Jurkat, Clone E6-1 (cell line): ENCODE results near the gene PAX9.
"Not testable (repeated sequence)": the region's sequence is repeated elsewhere in the genome, so short reads cannot be mapped to it uniquely, and the experiment has no call there.

Experiments used
- DNase-seq: peaks from one replicate; pipeline ENCODE4 v3.0.0-alpha.2; 2011; ENCODE audit warnings: low read depth, low spot score
- H3K4me3 ChIP-seq: 2 replicates; pipeline ENCODE4 v1.5.1; 2011; ENCODE audit warnings: mild to moderate bottlenecking, low read length, control low read depth, moderate library complexity

PAX9 gene

DNA sequence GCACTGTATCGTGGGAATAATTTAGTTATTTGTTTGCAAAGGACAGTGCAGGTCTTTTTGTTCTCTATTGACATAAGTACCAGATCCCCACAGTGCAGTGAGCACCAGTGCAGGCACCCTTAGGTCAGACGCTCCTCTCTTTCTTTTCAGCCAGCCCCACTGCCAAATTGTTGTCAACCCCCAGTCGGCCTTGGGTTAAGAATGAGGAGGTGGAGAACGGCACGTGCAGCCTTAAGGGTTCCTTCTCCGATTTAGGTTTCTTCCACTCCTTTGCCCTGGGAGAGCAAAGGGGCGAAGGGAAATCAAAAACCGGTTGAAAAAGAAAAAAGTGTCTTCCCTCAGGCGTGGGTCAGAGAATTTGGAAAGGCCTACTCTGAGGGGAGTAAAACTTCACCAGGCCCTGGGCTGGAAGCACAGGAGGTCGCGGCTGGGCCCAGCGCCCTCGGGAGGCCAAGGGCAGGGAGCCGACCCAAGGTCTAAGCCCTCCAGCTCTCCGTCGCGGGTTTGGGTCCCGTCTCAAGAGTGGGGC, 4.3 kb downstream of the PAX9 start:
- no peak overlapping the region for H3K4me3 ChIP-seq

DNA sequence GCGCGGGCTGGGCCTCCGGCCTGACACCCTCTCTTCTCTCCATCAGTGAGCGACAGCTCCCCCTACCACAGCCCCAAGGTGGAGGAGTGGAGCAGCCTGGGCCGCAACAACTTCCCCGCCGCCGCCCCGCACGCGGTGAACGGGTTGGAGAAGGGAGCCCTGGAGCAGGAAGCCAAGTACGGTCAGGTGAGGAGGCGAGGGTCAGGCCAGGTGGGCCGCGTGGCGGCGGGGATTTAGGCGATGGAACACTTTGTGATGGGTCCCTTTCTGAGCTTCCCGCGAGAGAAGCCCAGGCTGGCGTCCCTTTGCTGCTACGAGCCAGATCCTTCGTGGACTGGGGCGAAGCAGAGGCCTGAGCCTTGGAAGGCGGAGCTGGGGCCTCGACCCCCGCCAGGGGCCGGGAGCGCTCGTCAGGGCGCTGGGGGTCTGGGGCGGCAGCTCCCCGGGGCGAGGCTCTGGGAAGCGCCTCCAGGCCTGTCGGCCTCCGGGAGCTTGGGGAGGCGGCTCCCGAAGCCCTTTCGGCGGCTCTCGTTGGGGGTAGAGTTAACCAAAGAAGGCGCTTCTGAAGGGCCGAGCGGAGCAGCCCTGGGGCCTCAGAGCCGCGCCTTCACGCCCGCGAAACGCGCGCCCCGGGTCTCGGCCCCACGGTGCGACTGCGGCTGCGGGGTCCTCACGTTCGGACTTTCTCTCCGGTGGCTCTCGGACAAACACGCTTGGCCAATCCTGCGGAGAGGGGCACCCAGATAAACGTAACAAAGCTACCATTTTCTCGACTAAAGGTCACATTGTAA, 5.0 kb downstream of the PAX9 start:
- H3K4me3 ChIP-seq, result no peak overlapping the region
- DNase-seq, result no peak

More for the DNA sequence above, 4.3 kb downstream of the PAX9 start:
- no peak for DNase-seq

DNA sequence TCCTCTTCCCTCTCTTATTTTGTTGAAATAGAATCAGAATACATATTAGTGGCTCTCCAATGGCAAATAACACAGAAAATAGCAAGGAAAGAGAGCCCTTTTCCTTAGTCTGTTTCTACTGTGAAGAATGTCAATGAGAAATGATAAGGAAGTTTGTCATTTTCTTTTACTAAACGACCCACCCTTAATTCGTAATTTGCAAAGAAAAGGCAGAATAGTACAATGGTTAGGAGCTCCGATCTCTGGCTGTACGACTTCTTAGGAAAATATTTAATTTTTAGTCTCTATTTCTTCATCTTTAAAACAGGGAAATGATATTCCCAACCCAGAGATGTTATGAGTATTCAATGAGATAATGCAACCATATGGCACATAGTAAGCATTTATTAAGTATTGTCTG, 6.0 kb downstream of the PAX9 start:
- DNase-seq, result no peak
- no peak overlapping the region for H3K4me3 ChIP-seq

DNA sequence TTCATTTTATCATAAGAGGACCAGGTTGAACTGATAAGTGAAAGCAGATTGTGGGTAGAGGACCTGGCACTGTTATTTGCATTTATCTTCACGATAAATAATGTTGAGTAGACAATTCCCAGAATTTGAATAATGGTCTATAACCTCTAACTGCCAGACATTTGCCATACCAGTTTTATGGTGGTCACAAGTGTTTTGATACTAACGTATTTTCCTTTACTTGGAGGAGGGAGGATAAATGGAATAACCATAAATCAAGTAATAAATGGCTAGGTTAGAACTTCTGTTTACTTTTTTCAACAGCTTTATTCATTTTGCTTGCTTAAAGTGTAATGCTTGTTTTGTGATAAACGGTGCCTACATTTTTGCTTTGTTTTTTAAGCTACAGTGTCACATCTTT, 9.5 kb downstream of the PAX9 start:
- H3K4me3 ChIP-seq, result no peak overlapping the region
- DNase-seq, result no peak

DNA sequence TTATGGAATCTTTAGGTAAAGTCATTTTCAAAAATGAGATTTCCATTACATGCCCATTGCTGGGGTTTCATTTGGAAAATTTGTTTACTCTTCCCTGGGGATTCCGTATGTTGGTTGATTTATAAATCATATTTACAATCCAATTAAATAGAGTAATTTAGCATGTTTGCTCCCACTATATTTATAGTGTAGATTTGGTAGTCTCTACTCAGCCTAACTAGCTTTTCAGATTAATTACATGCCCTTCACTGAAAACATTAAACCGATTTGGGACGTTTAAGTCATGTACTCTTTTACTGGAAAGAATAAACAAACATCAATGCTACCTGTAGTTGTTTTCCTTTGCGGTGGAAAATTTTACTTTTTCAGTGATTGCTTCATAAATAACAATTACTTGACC, 10.4 kb downstream of the PAX9 start:
- DNase-seq, result no peak
- no peak overlapping the region for H3K4me3 ChIP-seq

DNA sequence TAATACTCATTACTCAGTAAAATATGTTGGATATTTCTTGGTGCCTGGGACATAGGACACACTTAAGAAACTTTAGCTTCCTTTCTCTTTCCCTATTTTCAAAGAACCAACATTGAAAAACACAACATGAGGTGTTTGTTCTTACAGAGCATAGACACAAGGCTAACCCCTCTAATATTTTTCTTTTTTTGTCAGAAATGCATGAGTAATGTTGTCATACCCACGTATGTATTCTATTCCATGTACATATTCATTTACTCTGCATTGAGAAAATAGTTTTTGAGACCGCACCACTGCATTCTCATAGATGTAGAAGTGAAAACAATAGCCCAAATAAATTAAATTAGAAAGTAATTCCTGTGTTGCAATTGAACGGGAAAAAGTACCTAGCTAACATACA, 13.0 kb downstream of the PAX9 start:
- DNase-seq, result no peak
- no peak overlapping the region for H3K4me3 ChIP-seq

DNA sequence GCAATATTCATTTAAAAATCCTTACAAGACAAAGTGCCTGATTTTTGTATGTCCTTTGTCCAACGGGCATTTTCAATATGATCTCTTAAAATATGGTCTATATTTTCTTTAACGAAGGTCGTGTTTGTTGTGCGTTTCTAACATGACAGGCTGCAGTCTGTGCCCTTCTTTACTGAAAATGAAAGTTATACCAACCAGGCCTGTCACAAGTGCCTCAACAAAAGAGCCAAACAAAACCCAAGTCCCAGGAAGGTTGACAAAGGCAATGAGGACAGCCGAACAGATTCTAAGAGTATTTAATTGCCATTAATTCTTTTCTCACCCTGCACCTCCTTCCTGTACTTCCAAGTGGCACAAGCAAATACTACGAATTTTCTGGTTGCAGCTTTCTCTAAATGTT, 13.9 kb downstream of the PAX9 start:
- no peak overlapping the region for H3K4me3 ChIP-seq
- no peak for DNase-seq

DNA sequence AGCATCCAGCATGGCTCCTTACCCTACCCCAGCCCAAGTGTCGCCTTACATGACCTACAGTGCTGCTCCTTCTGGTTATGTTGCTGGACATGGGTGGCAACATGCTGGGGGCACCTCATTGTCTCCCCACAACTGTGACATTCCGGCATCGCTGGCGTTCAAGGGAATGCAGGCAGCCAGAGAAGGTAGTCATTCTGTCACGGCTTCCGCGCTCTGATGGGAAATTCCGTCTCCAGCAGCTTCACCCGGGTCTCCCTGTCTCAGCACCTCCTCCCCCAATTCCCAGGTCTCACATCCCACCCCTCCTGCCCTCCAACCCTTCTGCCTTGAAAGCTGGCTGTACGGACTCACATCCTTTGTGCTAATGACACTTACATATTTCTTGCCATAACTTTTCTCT, 14.6 kb downstream of the PAX9 start:
- no peak overlapping the region for H3K4me3 ChIP-seq

DNA sequence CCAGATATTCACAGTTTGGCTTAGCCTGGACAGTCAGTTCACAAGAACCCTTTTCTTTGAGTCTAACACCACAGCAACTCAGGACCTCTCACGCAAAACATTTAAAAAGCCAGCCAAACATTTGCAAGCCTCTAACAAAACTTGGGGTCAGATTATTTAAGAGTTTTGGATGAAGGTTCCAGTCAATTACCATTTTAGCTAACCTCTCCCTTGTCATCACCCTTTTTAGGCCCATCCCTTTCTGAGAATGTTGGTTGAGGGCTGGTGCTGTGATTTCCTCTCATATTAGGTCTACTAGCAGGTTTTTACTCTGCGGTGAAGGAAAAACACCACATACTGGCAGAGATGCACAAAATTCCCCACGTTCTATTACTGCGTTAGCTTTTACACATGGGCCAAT, 20.7 kb downstream of the PAX9 start:
- no peak for DNase-seq
- H3K4me3 ChIP-seq, result no peak overlapping the region

More for the DNA sequence above, 14.6 kb downstream of the PAX9 start:
- no peak for DNase-seq

DNA sequence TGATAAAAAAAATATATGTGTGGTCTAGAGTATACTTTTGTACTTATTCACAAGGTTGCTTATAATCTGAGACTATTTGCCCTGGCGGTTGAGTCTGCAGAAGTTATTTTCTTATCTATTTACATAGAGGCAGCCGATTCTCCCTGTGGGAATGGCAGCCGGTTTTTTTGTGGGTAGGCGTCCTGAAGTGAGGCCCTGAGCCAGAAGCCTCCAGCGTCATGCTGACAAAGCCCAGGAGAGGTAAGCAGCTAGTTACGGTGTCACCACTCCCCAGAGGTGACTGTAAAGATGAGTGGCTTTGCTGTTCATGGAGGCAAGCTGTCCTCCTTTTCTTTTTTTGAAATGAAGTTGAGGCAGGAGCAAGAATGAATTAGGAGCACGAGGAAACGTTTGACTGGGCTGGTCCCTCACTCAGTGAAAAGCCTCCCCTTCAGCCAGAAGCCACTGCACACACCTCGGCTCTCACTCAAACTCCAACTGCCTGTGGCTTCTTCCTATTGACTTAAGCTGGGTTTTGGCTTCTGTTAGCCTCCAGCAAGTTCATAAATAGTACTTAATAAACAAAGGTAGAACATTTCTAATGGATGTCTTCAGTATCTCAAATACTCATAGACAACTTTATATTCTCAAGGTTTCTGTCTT, 21.5 kb downstream of the PAX9 start:
- no peak overlapping the region for H3K4me3 ChIP-seq
- DNase-seq, result no peak

DNA sequence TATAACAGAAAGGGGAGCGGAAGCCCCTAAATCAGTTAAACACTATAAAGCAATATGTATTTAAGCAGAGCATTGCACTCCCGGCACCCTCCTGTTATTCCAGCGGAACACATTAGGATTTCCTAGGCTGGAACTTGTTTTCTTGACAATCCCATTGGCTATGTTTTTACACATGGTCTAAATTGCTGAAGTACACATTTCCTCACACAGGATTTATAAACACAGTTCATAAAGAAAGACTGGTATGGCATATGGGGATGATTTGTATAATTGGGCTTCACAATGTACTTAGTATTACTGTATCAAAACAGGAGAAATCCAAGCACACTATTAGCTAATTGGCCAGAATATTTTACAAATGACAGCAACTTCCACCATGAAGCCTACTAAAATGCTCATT, 23.3 kb downstream of the PAX9 start:
- no peak overlapping the region for H3K4me3 ChIP-seq
- DNase-seq, result no peak

DNA sequence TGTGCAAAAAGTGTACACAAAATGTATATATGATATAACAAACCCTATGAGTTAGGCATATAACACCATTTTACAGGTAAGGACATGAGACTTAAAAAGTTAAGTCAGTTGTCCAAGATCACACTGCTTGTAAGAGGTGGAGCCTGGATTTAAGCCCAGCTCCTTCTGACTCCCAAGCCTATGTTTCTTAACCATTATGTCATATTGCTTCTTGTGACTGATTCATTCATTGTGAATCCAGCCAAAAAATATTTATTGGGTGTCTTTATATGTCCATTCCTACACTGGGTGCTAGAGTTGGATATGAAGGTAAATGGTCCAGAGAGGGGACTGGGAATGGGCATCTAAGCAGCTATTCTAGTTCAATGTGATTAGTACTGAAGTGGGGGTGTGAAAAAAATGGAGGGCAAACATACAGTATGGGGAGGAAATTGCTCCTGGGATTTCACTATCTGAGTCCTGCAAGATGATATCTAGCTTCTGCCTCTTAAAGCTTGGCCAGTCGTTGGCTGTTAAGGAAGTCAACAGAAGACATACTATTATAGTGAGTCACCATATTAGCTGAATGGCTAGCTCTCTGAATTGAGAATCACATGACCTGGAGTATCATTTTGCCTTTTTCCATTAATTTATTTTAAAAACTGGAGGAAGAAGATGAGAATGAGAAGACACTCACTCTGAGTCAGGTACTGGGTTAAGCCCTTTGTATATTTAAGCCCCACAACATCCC, 28.8 kb downstream of the PAX9 start:
- no peak overlapping the region for H3K4me3 ChIP-seq
- no peak for DNase-seq

DNA sequence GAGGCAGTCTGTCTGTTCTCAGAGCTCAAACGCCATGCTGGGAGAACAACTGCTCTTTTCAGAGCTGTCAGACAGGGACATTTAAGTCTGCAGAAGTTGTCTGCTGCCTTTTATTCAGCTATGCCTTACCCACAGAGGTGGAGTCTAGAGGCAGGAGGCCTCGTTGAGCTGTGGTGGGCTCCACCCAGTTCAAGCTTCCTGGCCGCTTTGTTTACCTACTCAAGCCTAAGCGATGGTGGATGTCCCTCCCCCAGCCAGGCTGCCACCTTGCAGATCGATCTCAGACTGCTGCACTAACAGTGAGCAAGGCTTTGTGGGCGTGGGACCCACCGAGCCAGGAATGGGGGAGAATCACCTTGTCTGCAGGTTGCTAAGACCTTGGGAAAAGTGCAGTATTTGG, 37.8 kb downstream of the PAX9 start:
- not testable (repeated sequence) for H3K4me3 ChIP-seq
- DNase-seq, result peak; percentile 50

DNA sequence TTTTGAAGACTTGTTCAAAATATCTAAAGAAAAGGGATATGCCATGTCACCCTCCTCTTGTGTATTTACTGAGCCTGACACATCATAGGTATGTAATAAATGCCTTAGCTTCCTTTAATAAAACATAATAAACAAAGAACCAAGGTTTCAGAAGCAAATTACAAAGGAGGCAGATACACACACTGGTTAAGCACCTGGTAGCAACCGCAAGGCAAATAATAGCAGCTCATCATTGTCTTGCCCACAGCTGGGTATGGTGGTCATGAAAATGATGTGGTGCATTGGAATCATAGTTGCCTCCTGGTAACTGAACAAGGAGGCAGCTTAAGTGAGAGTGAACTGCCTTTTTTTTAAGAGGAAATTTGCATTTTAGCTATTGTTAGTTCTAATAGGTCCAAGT, 39.0 kb downstream of the PAX9 start:
- peak; percentile 78 for DNase-seq
- no peak overlapping the region for H3K4me3 ChIP-seq

DNA sequence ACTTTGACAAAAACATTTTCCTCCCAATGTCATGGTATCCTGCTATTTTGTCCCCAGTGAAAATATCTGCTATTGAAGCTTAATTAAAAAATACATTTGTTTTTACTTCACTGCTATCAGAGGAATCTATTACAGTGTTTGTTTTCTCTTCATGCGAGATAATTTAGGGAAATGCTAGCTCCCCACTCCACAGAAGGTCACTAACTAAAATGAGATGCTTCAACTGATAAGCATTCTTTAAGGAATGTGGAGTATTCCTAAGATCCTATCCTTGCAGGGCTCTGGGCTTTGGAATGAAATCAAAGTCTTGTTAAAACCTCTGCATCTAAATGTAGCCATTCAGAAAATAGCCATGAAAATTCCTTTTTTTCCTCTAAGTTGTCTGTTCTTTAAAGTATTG, 39.5 kb downstream of the PAX9 start:
- DNase-seq, result no peak
- H3K4me3 ChIP-seq, result no peak overlapping the region

DNA sequence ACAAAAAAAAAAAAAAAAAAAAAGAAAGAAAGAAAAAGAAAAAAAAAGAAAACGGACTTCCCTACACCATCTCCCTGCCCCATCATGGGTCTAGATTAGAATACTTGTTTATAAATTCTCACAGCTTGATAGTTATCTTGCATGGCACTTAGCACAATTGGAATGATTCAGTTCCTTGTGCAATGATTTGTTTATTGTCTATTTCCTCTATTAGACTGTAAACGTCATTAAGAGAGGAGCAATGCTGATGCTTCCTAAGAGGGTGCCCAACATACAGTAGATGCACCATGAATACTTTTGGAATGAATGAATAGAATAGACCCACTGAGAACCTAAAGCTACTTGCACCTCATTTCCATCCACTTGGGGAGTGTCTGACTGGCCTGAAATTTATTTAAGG, 40.8 kb downstream of the PAX9 start:
- H3K4me3 ChIP-seq, result no peak overlapping the region
- no peak for DNase-seq

DNA sequence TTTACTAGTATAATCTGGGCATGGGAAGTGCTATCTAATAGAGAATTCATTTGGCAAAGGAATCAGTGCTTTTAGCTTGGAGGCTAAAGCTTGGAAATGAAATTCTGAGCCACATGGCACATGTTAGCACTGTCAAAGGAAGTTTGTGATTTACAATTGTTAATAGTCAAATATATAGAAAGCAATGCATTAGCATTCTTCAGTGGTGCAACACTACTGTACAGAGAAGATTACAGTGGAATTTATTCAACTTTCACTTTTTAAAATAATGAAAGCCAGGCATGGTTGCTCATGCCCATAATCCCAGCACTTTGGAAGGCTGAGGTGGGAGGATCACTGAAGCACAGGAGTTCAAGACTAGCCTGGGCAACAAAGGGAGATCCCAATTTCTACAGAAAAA, 45.9 kb downstream of the PAX9 start:
- DNase-seq, result no peak
- H3K4me3 ChIP-seq, result no peak overlapping the region

DNA sequence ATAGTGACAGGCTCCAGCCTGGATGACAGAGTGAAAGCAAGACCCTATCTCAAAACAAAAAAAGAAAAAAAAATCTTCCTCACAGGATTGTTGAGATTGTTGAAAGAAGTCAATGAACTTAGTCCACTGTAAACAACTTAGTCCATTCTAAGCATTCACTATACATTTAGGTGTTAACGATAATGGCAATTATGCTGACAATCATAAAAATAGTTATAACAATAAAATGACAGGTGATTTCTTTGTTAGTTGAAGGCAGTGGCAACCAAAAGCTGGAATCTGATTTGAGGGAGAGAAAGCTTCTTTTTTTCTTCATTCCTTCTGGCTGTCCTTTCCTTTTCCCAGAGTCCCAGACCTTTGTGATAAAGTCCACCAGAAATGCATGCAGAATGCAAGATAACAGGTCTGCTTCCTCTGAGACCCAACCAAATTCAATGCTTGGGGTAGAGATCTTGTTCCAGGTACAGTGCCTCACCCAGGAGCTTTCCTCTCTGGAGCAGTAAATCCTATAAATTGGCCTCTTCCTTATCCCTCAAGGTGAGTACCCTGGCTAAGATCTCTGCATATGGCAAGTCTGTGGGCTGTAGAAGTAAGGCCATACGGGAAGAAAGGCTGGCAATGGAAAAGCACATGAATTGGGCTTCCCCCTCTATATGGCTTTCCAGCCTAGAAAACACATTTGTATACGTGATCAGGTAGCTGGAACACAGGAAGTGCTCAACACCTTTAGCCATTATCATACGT, 52.5 kb downstream of the PAX9 start:
- no peak for DNase-seq
- H3K4me3 ChIP-seq, result no peak overlapping the region

DNA sequence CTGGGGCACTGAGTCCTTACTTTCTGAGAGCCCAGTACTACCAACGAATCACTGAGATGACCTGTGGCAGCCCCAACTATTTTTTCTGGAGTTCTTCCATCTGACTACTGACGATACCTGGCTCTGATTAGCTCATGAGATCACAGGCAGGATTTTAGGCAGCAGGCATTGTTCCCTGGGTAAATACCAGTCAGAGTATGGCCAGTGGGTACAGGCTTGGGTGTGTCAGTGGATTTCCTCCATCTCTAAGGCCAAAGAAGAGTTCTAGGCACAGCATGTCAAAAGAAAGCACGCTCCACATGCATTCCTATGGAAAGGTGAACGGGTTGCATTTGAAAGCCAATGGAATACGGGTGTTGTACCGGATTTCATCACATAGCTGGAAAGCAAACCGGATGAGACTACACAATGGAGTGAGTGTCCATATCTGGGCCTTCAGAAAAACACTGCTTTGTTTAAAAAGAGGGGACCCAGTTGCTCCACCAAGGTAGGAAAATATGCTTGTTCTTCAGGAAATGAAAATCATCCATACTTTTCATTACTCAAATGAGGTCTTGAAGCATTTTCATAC, 55.0 kb downstream of the PAX9 start:
- no peak for DNase-seq

More for the DNA sequence above, 55.0 kb downstream of the PAX9 start:
- no peak overlapping the region for H3K4me3 ChIP-seq
